ENCODE results near the gene CACNA1C. TPM values are rescaled to one million over a fixed set of nuclear protein-coding genes. Genes with fewer than 3 reads are reported as not detected.

Gene CACNA1C
- total RNA-seq, 1 experiment from 2014 or later = not detected

- H3F3A ChIP-seq (ENCODE audit: insufficient read depth, low read depth) = no peaks in the 10 kb centered on the region
- no peaks in the 10 kb centered on the region for H4K20me1 ChIP-seq (ENCODE audit: insufficient read depth)
- POLR2A ChIA-PET (ENCODE audit: unreplicated experiment) = no interaction called here
- intact Hi-C loops (cut with micrococcal nuclease; ENCODE audit: unreplicated experiment) = no loop called here
- H3K9me3 ChIP-seq (ENCODE audit: insufficient read depth, low read depth) = no peaks in the 10 kb centered on the region
- H3K4me3 ChIP-seq = no peak overlapping the region
- no peak for DNase-seq
- no peaks in the 10 kb centered on the region for H3K79me2 ChIP-seq (ENCODE audit: low read depth)
- H3K4me1 ChIP-seq (replicated peaks; ENCODE audit: insufficient read depth) = no peaks in the 10 kb centered on the region
- no TSS peak for BruUV-seq (replicated peaks)
- TF ChIP-seq EZH2 (IDR thresholded peaks at IDR 0.05; ENCODE audit: low read depth) (no peak), CTCF (conservative IDR thresholded peaks at IDR 0.05) (no peak)
- no peak overlapping the region for H3K4me2 ChIP-seq
- H3K27me3 ChIP-seq (ENCODE audit: insufficient read depth, low read depth) = peaks cover 100% of the 10 kb centered on the region
- no peaks in the 10 kb centered on the region for H3K9me2 ChIP-seq (ENCODE audit: insufficient read depth)
- no peaks in the 10 kb centered on the region for H3K36me3 ChIP-seq (ENCODE audit: low read depth)
- no peak overlapping the region for H3K27ac ChIP-seq
- H2AFZ ChIP-seq = no peak overlapping the region
- CTCF ChIA-PET = no interaction called here
These were observed 560.7 kb downstream of the CACNA1C start for GRCh38 chr12:2613326-2614073.

GRCh38 chr12:2614341-2614740 is 561.6 kb downstream of the CACNA1C start:
- Histone ChIP-seq H3K9me3 (ENCODE audit: insufficient read depth, low read depth) (no peaks in the 10 kb centered on the region), H3K4me1 (replicated peaks; ENCODE audit: insufficient read depth) (no peaks in the 10 kb centered on the region), H4K20me1 (ENCODE audit: insufficient read depth) (no peaks in the 10 kb centered on the region), H3K4me3 (no peak overlapping the region), H3K27ac (no peak overlapping the region), H3F3A (ENCODE audit: insufficient read depth, low read depth) (no peaks in the 10 kb centered on the region), H3K79me2 (ENCODE audit: low read depth) (no peaks in the 10 kb centered on the region), H2AFZ (no peak overlapping the region), H3K27me3 (ENCODE audit: insufficient read depth, low read depth) (peaks cover 100% of the 10 kb centered on the region), H3K4me2 (no peak overlapping the region), H3K36me3 (ENCODE audit: low read depth) (no peaks in the 10 kb centered on the region), H3K9me2 (ENCODE audit: insufficient read depth) (no peaks in the 10 kb centered on the region)
- ChIA-PET POLR2A (ENCODE audit: unreplicated experiment) (no interaction called here), CTCF (no interaction called here)
- TF ChIP-seq EZH2 (IDR thresholded peaks at IDR 0.05; ENCODE audit: low read depth) (no peak), CTCF (conservative IDR thresholded peaks at IDR 0.05) (no peak)
- DNase-seq = no peak
- intact Hi-C loops (cut with micrococcal nuclease; ENCODE audit: unreplicated experiment) = no loop called here
- no TSS peak for BruUV-seq (replicated peaks)

DNA sequence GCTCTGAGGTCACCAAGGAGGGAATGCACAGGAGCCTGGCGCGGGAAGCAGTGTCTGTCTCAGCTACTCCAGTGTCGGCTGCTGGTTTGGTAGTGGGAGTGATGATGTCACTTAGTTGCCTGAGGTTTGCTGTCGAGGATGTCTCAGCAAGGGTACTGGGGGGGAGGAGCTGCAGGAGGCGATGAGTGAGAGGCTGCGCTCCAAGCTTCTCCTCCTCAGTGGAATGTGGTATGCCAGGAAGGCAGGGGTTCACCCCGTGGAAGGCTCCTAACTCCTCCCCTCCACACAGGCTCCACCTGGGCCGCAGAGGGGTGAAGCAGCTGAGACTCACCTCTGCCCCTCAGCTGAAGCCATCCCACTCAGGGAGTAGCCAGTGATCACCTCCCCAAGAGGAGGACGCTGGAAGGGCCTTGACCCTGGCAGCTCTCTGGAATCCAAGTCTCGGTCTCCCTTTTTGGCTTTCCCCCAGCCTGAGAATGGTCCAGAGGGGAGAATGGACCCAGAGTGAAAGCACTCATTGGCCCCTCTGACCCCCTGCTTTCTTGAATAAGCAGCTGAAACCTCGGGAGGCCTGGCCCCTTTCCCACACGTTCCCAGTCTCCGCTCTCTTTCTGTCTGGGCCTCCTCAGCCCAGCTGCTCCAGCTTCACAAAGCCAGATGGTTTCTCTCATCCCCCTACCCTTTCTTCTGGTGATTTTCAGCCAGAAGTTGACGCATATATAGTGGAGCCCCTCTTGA is 563.0 kb downstream of the CACNA1C start:
- no peak for DNase-seq
- Histone ChIP-seq H3K4me3 (no peak overlapping the region), H3K27ac (no peak overlapping the region), H4K20me1 (ENCODE audit: insufficient read depth) (no peaks in the 10 kb centered on the region; the same call in 1 of the 2 replicates), H3K4me2 (no peak overlapping the region), H3K9me2 (ENCODE audit: insufficient read depth) (no peaks in the 10 kb centered on the region), H3K4me1 (replicated peaks; ENCODE audit: insufficient read depth) (no peaks in the 10 kb centered on the region), H3K9me3 (ENCODE audit: insufficient read depth, low read depth) (no peaks in the 10 kb centered on the region), H3K27me3 (ENCODE audit: insufficient read depth, low read depth) (peaks cover 100% of the 10 kb centered on the region), H2AFZ (no peak overlapping the region), H3K36me3 (ENCODE audit: low read depth) (no peaks in the 10 kb centered on the region), H3F3A (ENCODE audit: insufficient read depth, low read depth) (no peaks in the 10 kb centered on the region), H3K79me2 (ENCODE audit: low read depth) (no peaks in the 10 kb centered on the region)
- TF ChIP-seq EZH2 (IDR thresholded peaks at IDR 0.05; ENCODE audit: low read depth) (no peak), CTCF (conservative IDR thresholded peaks at IDR 0.05) (no peak)
- intact Hi-C loops (cut with micrococcal nuclease; ENCODE audit: unreplicated experiment) = no loop called here
- BruUV-seq (replicated peaks) = no TSS peak
- ChIA-PET POLR2A (ENCODE audit: unreplicated experiment) (no interaction called here), CTCF (no interaction called here)

Data from PC-9 (cell line).